Measurements from ENCODE around the gene ARRDC1. TPM values are rescaled to one million over a fixed set of nuclear protein-coding genes. Genes with fewer than 3 reads are reported as not detected.

ARRDC1 gene
- total RNA-seq, 3 donors from 2014 or later: 58.1 to 111 (median 100.0) TPM

- H3K4me1 ChIP-seq (ENCODE audit: low read depth): peaks cover 9% of the 10 kb centered on the region
- no peaks in the 10 kb centered on the region for H3K36me3 ChIP-seq (ENCODE audit: low read depth)
- DNase-seq (no peak), ATAC-seq (no peak)
- no peak overlapping the region for H3K4me3 ChIP-seq
- no peak for TF ChIP-seq CTCF (IDR thresholded peaks at IDR 0.05)
- H3K9me3 ChIP-seq: no peaks in the 10 kb centered on the region
- intact Hi-C loops (cut with DNase I, micrococcal nuclease): no loop called here
These were observed 24.6 kb downstream of the ARRDC1 start for GRCh38 chr9:137630126-137630525.

DNA sequence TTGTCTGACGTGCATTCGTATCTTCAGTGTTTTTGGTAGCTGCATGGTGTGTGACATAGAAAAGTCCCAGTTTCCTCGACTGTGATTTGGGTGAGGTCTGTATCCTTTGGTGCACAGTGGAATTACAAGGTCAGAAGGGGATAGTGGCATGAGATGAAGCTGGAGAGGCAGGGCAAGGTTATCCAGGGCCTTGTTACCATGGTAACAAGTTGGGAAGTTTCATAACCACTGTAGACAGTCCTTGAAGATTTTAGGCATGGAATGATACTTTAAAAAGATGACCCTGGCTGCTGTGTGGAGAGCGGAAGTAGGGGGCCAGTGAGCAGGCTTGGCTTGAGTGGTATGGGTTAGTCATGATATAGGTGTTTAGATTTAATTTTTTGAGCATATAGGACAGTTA lies 25.2 kb downstream of the ARRDC1 start:
- TF ChIP-seq CTCF (IDR thresholded peaks at IDR 0.05): no peak
- Histone ChIP-seq H3K9me3 (no peaks in the 10 kb centered on the region), H3K4me1 (ENCODE audit: low read depth) (peaks cover 9% of the 10 kb centered on the region), H3K36me3 (ENCODE audit: low read depth) (no peaks in the 10 kb centered on the region), H3K4me3 (no peak overlapping the region)
- intact Hi-C loops (cut with DNase I, micrococcal nuclease): no loop called here
- DNase-seq (peak in 1 of 3 donors; percentile 2), ATAC-seq (no peak)

GRCh38 chr9:137631345-137632229 lies 26.1 kb downstream of the ARRDC1 start:
- DNase-seq (peak in 1 of 3 donors; percentile 8), ATAC-seq (no peak)
- no peaks in the 10 kb centered on the region for H3K9me3 ChIP-seq
- H3K4me3 ChIP-seq: no peak overlapping the region
- no peaks in the 10 kb centered on the region for H3K36me3 ChIP-seq (ENCODE audit: low read depth)
- intact Hi-C loops (cut with DNase I, micrococcal nuclease): no loop called here
- peaks cover 9% of the 10 kb centered on the region for H3K4me1 ChIP-seq (ENCODE audit: low read depth)
- TF ChIP-seq CTCF (IDR thresholded peaks at IDR 0.05): no peak

GRCh38 chr9:137632230-137633161 lies 27.0 kb downstream of the ARRDC1 start:
- Histone ChIP-seq H3K36me3 (ENCODE audit: low read depth) (no peaks in the 10 kb centered on the region), H3K4me1 (ENCODE audit: low read depth) (peaks cover 9% of the 10 kb centered on the region), H3K4me3 (no peak overlapping the region), H3K9me3 (no peaks in the 10 kb centered on the region)
- intact Hi-C loops (cut with DNase I, micrococcal nuclease): no loop called here
- no peak for ATAC-seq
- TF ChIP-seq CTCF (IDR thresholded peaks at IDR 0.05): no peak
- peak in 1 of 3 donors; percentile 31 for DNase-seq

- Histone ChIP-seq H3K36me3 (ENCODE audit: low read depth) (no peaks in the 10 kb centered on the region), H3K4me3 (no peak overlapping the region), H3K9me3 (no peaks in the 10 kb centered on the region), H3K4me1 (ENCODE audit: low read depth) (peaks cover 9% of the 10 kb centered on the region)
- TF ChIP-seq CTCF (IDR thresholded peaks at IDR 0.05): no peak
- intact Hi-C loops (cut with DNase I, micrococcal nuclease): no loop called here
- no peak for DNase-seq
- ATAC-seq: no peak
These were observed 28.5 kb downstream of the ARRDC1 start for GRCh38 chr9:137634016-137634415.
